ENCODE measurements around the gene HIF1AN. TPM values are rescaled to one million over a fixed set of nuclear protein-coding genes. Genes with fewer than 3 reads are reported as not detected.

The HIF1AN gene
- total RNA-seq, 1 experiment from 2014 or later, result 57.6 TPM

Other genes starting within 250 kb of the HIF1AN start
- 48.4 and 52.5 TPM in 2 replicates for gene BLOC1S2, start 249.3 kb upstream of the HIF1AN start, total RNA-seq (2021)
- gene PKD2L1, start 205.7 kb upstream of the HIF1AN start, total RNA-seq (2021), result not detected in 2 replicates
- 519 and 559 TPM in 2 replicates for gene SCD, start 188.7 kb upstream of the HIF1AN start, total RNA-seq (2021)
- not detected in 2 replicates for gene WNT8B, start 72.9 kb upstream of the HIF1AN start, total RNA-seq (2021)
- 3.8 and 4.7 TPM in 2 replicates for gene SEC31B, start 16.1 kb upstream of the HIF1AN start, total RNA-seq (2021)
- 293 and 297 TPM in 2 replicates for gene NDUFB8, start 6.1 kb upstream of the HIF1AN start, total RNA-seq (2021)
- not detected in 2 replicates for gene PAX2, start 209.6 kb downstream of the HIF1AN start, total RNA-seq (2021)

All from A673 (cell line).